BE2C (cell line): ENCODE data around the gene CXCL10.
"Not testable (repeated sequence)": the region's sequence is repeated elsewhere in the genome, so short reads cannot be mapped to it uniquely, and the experiment has no call there.

Experiments
- DNase-seq: peaks from one replicate; pipeline ENCODE4 v3.0.0-alpha.2; 2020
- H3K27me3 ChIP-seq: fragments of 250-450 bp; sonication (Bioruptor Pico); 2 replicates; pipeline ENCODE4 v1.5.1; 2020; ENCODE audit warnings: mild to moderate bottlenecking
- H3K36me3 ChIP-seq: fragments of 250-450 bp; sonication (Bioruptor Pico); 2 replicates; pipeline ENCODE4 v1.5.1; 2020; ENCODE audit warnings: mild to moderate bottlenecking
- H3K4me1 ChIP-seq: fragments of 250-450 bp; sonication (Bioruptor Pico); 2 replicates; pipeline ENCODE4 v1.5.1; 2020
- H3K4me3 ChIP-seq: 2 replicates; pipeline ENCODE4 v1.5.1; 2011; ENCODE audit warnings: low read depth, low read length
- H3K9me3 ChIP-seq: fragments of 250-450 bp; sonication (Bioruptor Pico); 2 replicates; pipeline ENCODE4 v1.5.1; 2020
- CTCF ChIP-seq: IDR thresholded peaks from 2 replicates; pipeline ENCODE4 v1.5.1; 2012; ENCODE audit warnings: mild to moderate bottlenecking, low read depth, low read length

Gene CXCL10

DNA sequence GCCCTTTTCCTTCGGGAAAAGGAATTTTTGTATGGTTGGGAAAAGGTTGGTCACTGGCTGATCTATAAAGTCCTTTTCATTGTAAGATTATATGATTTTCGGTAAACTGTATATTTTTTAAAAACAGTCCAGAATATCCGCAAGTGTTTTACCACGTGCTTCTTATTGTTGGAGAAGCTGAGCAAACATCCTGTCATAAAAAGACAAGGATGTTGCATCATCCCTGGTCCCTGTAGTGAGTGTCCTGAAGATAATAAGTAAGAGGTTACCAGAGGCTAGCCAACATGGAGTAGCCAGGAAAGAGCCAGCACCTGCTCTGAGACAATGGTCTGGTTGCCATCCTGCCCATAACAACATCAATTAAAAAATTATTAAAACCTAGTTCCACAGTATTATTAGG, 21.1 kb downstream of the CXCL10 start:
- TF ChIP-seq CTCF = no peak
- Histone ChIP-seq H3K4me1 (no peaks in the 10 kb centered on the region), H3K9me3 (no peaks in the 10 kb centered on the region), H3K4me3 (no peak overlapping the region), H3K27me3 (peaks cover 21% of the 10 kb centered on the region), H3K36me3 (no peaks in the 10 kb centered on the region)
- DNase-seq = no peak

DNA sequence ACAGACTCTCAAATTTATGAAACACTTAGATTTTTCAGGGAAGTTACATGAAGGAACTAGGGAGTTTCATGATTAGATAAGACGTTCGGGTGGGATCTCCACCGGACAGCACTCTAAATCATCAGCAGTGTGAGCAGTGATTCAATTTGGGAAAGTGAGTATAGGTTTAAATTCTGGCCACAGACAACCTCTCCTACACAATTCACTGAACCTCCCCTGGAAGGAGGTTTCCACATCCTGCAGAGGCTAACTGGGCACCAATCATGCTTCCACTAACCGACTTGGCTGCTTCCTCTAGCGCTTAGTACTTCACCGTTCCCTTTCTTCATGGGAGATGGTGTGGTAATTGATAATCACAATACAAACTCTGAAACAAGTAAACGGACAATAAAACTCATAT, 21.6 kb downstream of the CXCL10 start:
- H3K4me1 ChIP-seq = no peaks in the 10 kb centered on the region
- H3K27me3 ChIP-seq = peaks cover 21% of the 10 kb centered on the region
- H3K36me3 ChIP-seq = no peaks in the 10 kb centered on the region
- TF ChIP-seq CTCF = no peak
- H3K9me3 ChIP-seq = no peaks in the 10 kb centered on the region
- H3K4me3 ChIP-seq = no peak overlapping the region
- no peak for DNase-seq

- H3K4me1 ChIP-seq = no peaks in the 10 kb centered on the region
- no peak for TF ChIP-seq CTCF
- H3K27me3 ChIP-seq = peaks cover 7% of the 10 kb centered on the region; the same call in 1 of the 2 replicates
These were observed 23.0 kb downstream of the CXCL10 start for GRCh38 chr4:76000279-76000678.

GRCh38 chr4:75998525-75999147, 24.7 kb downstream of the CXCL10 start:
- not testable (repeated sequence) for H3K4me3 ChIP-seq, H3K4me1 ChIP-seq, DNase-seq, H3K9me3 ChIP-seq, H3K27me3 ChIP-seq, H3K36me3 ChIP-seq

More at GRCh38 chr4:76000279-76000678, 23.0 kb downstream of the CXCL10 start:
- Histone ChIP-seq H3K4me3 (no peak overlapping the region), H3K36me3 (no peaks in the 10 kb centered on the region), H3K9me3 (no peaks in the 10 kb centered on the region)
- DNase-seq = no peak

- H3K4me1 ChIP-seq = no peaks in the 10 kb centered on the region
- TF ChIP-seq CTCF = no peak
- H3K9me3 ChIP-seq = no peaks in the 10 kb centered on the region
These were observed 25.4 kb downstream of the CXCL10 start for GRCh38 chr4:75997946-75998345.

DNA sequence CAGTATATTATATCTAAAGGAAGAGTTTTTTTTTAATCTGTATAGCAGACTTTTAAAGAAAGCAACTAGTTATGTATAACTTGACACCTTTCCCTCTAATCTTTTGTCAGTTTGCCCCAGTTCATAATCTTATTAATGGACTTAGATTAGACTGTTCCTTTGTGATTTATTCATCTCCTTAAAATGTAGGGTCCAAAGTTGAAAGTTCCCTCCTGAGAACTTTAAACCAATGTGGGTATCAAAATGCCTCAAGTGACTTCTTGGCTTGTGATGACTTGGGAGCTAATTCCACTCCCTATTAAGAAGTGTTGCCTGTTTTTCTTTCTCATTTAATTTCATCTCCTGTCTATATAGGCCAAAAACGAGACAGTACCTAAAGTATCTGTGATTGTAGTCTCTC, 26.2 kb downstream of the CXCL10 start:
- Histone ChIP-seq H3K4me1 (no peaks in the 10 kb centered on the region), H3K36me3 (no peaks in the 10 kb centered on the region), H3K4me3 (no peak overlapping the region), H3K27me3 (no peaks in the 10 kb centered on the region), H3K9me3 (no peaks in the 10 kb centered on the region)
- no peak for DNase-seq
- no peak for TF ChIP-seq CTCF

More at GRCh38 chr4:75997946-75998345, 25.4 kb downstream of the CXCL10 start:
- Histone ChIP-seq H3K36me3 (no peaks in the 10 kb centered on the region), H3K4me3 (no peak overlapping the region), H3K27me3 (no peaks in the 10 kb centered on the region)
- no peak for DNase-seq
